HG03565 (cell line): Measurements from ENCODE around the gene MRAS.
"Not testable (repeated sequence)": the region's sequence is repeated elsewhere in the genome, so short reads cannot be mapped to it uniquely, and the experiment has no call there.

ENCODE experiments used
- ATAC-seq: cut with Tn5 transposase; IDR thresholded peaks from one replicate; pipeline ENCODE4 v1.9.1; 2021; ENCODE audit warnings: mild to moderate bottlenecking, moderate library complexity; ENCODE audit not compliant: unreplicated experiment

MRAS gene

DNA sequence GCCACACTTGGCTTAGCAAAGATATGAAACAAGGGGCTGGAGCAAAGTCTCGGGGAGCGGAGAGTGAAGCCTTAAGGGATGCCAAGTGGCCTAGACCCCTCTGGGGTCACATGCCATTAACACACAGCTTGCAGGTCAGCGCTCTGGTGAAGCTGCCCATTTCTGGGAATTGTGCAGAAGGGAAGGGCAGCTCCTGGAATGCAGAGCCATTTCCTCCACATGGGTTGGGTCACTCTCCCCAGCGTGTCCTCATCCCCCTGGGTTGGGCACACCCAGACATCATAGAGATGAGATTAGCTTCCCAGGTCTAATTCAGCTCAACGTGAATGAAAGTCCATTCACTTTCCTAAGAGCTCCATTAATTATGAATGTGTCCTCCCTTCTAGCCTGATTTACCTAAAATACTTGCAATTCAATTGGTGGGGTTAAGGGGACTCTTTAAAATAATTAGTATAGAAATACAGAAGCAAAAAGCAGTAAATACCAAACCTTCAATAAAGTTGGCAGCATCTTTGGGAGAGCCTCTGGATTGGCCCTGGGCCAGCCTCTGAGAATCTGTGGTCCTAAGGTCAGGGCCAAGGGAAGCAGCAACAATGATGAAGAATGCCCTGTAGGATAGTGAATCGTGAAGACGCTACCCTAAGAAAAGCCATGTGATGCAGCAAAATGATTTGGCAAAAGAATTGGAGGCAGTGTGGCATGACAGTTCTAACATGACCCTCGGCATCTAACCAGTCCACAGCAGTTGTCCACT is 17.8 kb downstream of the MRAS start:
- no peak for ATAC-seq

- no peak for ATAC-seq
Measured at GRCh38 chr3:138367326-138367850, 19.0 kb downstream of the MRAS start.

GRCh38 chr3:138367911-138368310 is 19.5 kb downstream of the MRAS start:
- ATAC-seq = no peak

DNA sequence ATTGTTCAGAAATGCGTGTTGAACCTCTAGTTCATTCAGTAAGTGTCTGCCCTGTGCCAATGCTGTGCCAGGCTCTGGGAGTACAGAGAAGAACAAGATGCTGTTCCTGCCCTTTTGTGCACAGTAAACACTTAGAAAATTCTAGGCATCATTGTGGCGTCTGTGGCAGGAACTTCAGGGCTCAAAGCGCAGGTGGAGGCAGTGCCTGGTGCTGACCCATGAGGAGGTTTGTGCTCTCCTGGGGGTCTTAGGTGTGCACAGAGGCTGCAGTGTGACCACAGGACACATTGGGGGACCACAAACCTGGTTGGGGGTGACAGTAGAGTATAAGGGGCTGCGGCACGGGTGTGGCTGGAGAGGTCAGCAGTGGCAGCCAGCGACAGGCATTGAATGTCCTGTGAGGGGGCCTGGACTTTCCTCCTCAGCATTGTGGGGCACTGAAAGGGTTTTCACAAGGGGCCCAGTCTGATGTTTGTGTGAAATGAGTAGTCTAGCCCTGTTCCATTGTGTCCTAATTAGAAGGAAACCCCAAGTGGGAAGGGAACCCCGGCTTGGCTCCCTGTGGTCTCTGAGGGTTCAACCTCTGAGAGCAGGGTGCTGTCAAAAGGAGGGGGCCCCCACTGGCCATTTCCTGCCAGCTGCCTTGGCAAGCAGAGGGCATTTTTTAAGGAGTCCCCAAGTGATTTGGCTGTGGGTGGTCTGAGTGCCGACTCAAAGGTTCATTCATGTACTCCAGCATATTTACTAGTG is 20.9 kb downstream of the MRAS start:
- ATAC-seq = no peak

- no peak for ATAC-seq
Measured at GRCh38 chr3:138370321-138370720, 21.9 kb downstream of the MRAS start.

DNA sequence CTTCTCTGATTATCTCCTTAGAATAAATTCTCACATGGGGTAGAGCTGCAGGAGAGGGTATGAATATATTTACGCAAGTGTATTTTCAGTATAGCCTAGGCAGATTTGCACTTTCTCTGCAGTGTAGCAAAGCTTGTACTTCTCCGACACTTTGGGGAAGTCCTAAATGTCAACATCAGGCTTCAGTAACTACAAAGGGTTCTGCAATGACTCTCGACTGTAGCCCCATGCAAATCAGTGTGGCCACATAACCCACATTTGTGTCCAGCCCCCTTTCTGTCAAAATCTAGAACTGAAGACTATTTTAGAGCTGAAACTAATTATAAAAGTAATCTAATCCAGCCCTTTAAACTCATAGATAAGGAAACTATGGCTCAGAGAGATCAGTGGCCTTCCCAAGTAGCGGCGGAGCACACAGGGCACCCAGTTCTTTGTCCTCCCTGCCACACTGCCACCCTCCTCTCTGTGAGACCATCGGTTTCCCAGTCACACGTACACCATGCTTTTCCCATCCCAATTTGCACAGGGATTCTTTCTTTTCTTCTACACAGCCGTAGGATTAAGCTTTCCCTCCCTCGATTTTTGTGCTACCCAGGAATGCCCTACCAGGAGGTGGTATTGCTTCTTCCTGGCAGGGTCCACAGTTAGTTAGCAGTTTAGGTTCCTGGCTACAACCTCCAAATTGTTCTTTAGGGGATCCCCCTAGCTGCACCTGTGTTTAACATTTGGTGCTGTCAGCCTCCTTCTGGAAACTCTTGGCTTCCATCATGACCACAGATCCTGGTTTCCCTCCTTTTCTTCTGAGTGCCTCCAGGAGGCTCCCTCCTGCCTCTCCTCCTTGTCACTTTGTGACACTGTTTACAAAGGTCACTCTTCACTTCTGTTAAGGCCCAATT is 22.9 kb downstream of the MRAS start:
- peak; percentile 100 for ATAC-seq

DNA sequence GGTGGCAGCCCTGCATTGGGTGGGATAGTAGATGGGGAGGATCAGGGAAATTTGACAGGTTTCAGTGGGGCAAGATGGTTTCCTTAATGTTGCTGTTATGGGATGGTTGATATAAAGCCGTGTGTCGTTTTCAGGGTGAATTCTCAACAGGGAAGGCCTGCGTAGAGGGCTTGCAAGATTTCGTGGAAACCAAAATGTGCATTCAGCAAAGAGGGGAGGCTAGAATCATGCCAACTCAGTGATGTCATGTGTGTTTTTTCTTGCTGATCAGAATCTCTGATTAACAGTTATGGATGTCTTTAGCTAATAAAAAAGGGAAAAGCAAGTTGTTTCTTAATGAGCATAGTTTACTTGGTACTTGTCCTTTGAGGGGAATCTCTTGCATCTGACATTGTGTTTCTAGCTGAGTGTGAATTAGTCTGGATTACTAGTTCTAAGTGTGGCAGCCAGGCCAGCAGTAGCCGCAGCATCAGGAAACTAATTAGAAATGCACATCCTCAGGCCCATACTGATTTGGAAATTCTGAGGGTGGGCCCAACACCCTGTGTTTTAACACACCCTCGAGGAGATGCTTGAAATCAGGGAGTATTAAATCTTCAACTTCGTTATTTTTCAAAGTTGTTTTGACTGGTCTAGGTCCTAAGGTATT is 24.8 kb downstream of the MRAS start:
- no peak for ATAC-seq

- ATAC-seq = no peak
Measured at GRCh38 chr3:138373736-138374094, 25.3 kb downstream of the MRAS start.

DNA sequence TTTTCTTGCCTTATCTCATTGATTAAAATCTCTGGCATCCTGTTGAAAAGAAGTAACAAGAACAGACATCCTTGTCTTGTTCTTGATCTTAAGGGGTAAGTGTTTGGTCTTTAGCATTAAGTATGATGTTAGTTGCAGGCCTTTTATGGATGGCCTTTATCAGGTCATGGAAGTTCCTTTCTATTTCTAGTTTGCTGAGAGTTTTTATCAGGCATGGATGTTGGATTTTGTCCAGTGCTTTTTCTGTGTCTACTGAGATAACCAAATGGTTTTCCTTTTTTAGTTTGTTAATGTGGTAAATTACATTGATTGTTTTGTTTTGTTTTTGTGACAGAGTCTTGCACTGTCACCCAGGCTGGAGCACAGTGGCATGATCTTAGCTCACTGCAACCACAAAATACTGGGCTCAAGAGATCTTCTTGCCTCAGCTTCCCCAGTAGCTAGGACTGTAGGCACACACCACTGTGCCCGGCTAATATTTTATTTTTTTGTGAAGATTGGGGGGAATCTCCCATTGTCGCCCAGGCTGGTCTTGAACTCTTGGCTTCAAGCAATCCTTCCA is 26.3 kb downstream of the MRAS start:
- no peak for ATAC-seq

GRCh38 chr3:138375447-138375846 is 27.1 kb downstream of the MRAS start:
- ATAC-seq = no peak

GRCh38 chr3:138376663-138377062 is 28.3 kb downstream of the MRAS start:
- ATAC-seq = no peak

GRCh38 chr3:138377212-138377611 is 28.8 kb downstream of the MRAS start:
- ATAC-seq = not testable (repeated sequence)

GRCh38 chr3:138377804-138378203 is 29.4 kb downstream of the MRAS start:
- no peak for ATAC-seq

- ATAC-seq = no peak
Measured at GRCh38 chr3:138378331-138378730, 30.0 kb downstream of the MRAS start.

GRCh38 chr3:138378990-138379389 is 30.6 kb downstream of the MRAS start:
- no peak for ATAC-seq

DNA sequence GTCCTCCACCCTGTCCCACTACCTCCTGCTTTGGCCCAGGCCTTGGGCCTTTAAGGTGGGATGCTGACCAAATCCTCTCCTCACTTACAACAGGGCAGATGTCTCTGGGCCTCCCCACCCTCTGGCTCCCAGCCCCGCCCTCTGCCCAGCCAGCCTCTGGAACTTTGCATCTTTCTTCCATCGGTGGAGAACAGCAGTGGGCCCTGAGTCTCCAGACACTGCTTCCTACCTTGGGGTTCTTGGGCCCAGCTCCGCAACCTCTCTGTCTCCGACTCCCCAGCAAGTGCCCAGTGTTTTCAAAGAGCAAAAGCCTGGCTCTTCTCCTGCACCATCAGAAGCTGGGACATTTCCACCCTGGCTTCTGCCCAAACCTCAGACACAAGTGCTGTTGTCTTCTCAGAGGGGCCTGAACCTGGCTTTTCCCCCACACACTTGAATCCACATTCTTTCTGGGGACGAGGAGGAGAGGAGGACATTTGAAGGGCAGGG is 33.1 kb downstream of the MRAS start:
- ATAC-seq = no peak

DNA sequence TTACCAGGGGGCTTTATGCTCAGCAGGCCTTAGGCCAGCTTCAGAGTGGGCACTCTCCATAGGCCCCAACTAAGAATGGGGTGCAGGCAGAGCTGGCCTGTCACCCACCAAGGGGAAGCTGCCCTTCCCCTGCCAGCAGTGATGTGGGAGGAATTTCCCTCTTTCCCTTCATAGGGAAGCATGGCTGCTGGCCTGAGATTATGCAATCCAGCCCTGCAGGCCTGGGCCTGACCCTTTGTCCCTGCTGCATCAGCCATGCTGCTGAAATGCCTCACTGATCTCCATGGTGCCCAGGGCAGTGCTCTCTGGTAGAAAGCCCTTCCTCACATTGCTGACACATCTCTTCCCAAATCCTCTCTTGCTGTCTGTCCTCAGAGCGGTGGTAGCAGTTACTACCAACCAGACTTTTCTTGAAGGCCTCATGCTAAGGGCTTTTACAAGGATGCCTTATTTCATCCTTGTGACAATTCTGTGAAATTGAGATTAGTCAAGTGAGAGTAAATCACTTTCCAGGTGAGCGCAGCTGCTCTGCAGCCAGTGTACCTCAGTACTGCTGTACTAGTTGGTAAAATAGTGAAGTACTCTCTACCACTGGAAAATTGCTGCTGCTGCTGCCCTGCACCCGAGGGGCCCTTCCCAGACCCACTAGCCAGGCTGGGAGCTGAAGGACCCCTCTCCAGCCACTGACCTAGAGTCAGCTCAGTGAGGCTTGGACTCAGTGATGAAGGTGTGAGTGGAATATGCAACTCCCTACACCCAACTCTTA is 33.8 kb downstream of the MRAS start:
- no peak for ATAC-seq

GRCh38 chr3:138383715-138384465 is 35.5 kb downstream of the MRAS start:
- no peak for ATAC-seq

DNA sequence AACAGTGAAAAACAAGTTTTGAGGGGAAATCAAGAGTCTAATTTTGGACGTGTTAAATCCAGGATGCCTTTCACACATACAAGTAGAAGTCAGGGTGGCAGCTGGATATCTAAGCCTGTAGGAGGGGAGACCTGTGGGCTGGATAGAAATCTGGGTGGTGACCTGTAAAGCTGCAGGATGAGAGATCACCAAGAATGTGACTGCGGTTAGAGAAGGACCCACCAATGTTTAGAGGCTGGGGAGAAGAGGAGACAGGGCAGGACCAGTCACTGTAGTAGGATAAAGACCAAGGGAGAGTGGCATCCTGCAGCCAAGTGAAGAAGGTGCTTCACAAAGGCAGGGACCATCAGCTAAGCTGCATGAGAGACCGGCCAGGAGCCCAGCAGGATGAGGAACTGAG is 36.2 kb downstream of the MRAS start:
- no peak for ATAC-seq
